OCI-LY3 (cell line): ENCODE results near the gene SLX4.

Experiments
- EZH2phosphoT487 ChIP-seq: fragments of 200-600 bp; shearing (Covaris generic); IDR thresholded peaks from 2 replicates; pipeline ENCODE4 v1.6.1; 2018; ENCODE audit warnings: antibody characterized with exemption, mixed run types, low read depth
- TF ChIP-seq, protein P1 (sequence below): fragments of 200-600, 300-600 bp; sonication (generic); IDR thresholded peaks from 2 replicates; pipeline ENCODE4 v1.5.1; 2014; ENCODE audit warnings: antibody characterized with exemption, low read length, low read depth

DNA sequence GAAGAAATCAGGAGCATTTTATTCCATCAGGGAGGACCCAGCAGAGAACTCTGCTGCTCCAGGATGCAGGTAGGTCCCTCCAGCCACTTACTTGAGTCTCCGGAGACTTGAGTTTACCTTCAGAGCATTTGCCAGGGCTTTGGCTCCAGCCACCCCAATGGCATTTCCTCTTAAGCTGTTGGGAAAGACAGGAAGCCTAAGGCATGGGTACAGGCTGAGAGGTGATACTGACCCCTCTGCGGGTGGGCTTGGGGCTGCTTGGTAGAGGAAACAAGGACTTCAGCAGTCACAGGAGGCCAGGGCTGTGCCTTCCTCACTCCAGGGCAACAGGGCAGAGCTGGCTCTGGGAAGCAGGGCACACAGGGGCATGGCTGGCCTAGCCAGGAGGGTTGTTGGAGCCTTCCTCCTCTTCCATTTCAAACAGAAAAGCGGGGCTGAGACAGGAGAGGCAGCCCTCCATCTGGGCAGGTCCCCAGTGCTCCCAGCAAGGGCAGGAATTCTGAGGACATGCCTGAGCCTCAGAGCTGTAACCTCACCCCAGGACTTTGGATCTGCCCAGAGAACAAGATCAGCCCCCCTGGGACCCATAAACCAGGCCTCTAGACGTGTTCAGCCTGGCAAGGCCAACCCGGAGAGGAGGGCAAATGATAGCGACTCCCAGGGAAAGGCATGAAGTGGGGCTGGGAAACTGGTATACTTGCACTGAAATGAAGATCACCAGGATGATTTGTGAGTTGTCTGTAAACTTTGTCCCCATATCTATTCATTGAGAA, 68.6 kb downstream of the SLX4 start:
- no peak for TF ChIP-seq EZH2phosphoT487
- TF ChIP-seq, protein P1, sequence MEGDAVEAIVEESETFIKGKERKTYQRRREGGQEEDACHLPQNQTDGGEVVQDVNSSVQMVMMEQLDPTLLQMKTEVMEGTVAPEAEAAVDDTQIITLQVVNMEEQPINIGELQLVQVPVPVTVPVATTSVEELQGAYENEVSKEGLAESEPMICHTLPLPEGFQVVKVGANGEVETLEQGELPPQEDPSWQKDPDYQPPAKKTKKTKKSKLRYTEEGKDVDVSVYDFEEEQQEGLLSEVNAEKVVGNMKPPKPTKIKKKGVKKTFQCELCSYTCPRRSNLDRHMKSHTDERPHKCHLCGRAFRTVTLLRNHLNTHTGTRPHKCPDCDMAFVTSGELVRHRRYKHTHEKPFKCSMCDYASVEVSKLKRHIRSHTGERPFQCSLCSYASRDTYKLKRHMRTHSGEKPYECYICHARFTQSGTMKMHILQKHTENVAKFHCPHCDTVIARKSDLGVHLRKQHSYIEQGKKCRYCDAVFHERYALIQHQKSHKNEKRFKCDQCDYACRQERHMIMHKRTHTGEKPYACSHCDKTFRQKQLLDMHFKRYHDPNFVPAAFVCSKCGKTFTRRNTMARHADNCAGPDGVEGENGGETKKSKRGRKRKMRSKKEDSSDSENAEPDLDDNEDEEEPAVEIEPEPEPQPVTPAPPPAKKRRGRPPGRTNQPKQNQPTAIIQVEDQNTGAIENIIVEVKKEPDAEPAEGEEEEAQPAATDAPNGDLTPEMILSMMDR = no peak
